Adrenal gland (tissue), 5 donors: Measurements from ENCODE around the gene LEMD1.
"Not testable (repeated sequence)": the region's sequence is repeated elsewhere in the genome, so short reads cannot be mapped to it uniquely, and the experiment has no call there.

Experiments
- POLR2A ChIP-seq, 2 donors: fragments of 450-650 bp; IDR thresholded peaks; one replicate each; pipeline ENCODE4 v1.6.1; 2017; ENCODE audit warnings: antibody characterized with exemption in 2 of 2, mild to moderate bottlenecking in 2 of 2, moderate library complexity in 1 of 2
- TF ChIP-seq, protein P1 (sequence below), 6 experiments: fragments of 450-650 bp in 4 of 6; fragments of 200-600 bp in 2 of 6; sonication (generic) in 1 of 6; IDR thresholded peaks; 1 replicate in 5 of 6; 2 replicates in 1 of 6; pipeline versions ENCODE4 v1.5.1 to v1.8.0; 2016 to 2021; ENCODE audit warnings: antibody characterized with exemption in 6 of 6, mild to moderate bottlenecking in 2 of 6, moderate library complexity in 1 of 6
- donor health status: DM: no; HTN: no; CAD: no.

DNA sequence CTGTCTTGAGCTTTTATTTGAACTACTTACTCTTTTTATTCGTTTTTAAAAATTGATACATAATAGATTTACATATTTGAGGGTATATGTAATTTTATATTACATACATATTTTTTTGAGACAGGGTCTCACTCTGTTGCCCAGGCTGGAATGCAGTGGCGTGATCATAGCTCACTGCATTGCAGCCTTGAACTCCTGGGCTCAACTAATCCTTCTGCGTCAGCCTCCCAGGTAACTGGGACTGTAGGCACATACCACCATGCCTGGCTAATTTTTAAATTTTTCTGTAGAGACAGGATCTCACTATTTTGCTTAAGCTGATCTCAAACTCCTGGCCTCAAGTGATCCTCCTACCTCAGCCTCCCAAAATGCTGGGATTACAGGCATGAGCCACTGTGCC lies 38.9 kb downstream of the LEMD1 start:
- TF ChIP-seq, protein P1, sequence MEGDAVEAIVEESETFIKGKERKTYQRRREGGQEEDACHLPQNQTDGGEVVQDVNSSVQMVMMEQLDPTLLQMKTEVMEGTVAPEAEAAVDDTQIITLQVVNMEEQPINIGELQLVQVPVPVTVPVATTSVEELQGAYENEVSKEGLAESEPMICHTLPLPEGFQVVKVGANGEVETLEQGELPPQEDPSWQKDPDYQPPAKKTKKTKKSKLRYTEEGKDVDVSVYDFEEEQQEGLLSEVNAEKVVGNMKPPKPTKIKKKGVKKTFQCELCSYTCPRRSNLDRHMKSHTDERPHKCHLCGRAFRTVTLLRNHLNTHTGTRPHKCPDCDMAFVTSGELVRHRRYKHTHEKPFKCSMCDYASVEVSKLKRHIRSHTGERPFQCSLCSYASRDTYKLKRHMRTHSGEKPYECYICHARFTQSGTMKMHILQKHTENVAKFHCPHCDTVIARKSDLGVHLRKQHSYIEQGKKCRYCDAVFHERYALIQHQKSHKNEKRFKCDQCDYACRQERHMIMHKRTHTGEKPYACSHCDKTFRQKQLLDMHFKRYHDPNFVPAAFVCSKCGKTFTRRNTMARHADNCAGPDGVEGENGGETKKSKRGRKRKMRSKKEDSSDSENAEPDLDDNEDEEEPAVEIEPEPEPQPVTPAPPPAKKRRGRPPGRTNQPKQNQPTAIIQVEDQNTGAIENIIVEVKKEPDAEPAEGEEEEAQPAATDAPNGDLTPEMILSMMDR (IDR thresholded peaks at IDR 0.05): not testable (repeated sequence)
- not testable (repeated sequence) for TF ChIP-seq POLR2A (IDR thresholded peaks at IDR 0.05)
